Central memory CD8-positive, alpha-beta T cell (primary cell): Measurements from ENCODE around the gene LCN9.

ENCODE experiments used
- ATAC-seq: fragments of 150-1000 bp; cut with Tn5 transposase; replicated peaks from 2 replicates; pipeline ENCODE4 v1.10.0; 2022; ENCODE audit warnings: mild to moderate bottlenecking, moderate FRiP score, moderate number of reproducible peaks; ENCODE audit not compliant: poor library complexity, severe bottlenecking; ENCODE audit errors: extremely low read depth
- DNase-seq, 2 donors: peaks; one replicate each; pipeline ENCODE4 v3.0.0; 2021; ENCODE audit warnings: low spot score in 2 of 2
- H3K27ac Mint-ChIP-seq: one replicate; pipeline ENCODE4 v1.8.0; 2022; ENCODE audit warnings: low read depth, mild to moderate bottlenecking, moderate library complexity, mixed read lengths
- H3K27me3 Mint-ChIP-seq: one replicate; pipeline ENCODE4 v1.8.0; 2022; ENCODE audit warnings: mixed read lengths
- H3K36me3 Mint-ChIP-seq: one replicate; pipeline ENCODE4 v1.8.0; 2022; ENCODE audit warnings: mild to moderate bottlenecking, moderate library complexity, mixed read lengths; ENCODE audit not compliant: insufficient read depth
- H3K4me1 Mint-ChIP-seq: one replicate; pipeline ENCODE4 v1.8.0; 2022; ENCODE audit warnings: mixed read lengths
- H3K4me3 Mint-ChIP-seq: one replicate; pipeline ENCODE4 v1.8.0; 2022; ENCODE audit warnings: mild to moderate bottlenecking, moderate library complexity, mixed read lengths
- H3K9me3 Mint-ChIP-seq: one replicate; pipeline ENCODE4 v1.8.0; 2022; ENCODE audit warnings: mixed read lengths

The LCN9 gene

DNA sequence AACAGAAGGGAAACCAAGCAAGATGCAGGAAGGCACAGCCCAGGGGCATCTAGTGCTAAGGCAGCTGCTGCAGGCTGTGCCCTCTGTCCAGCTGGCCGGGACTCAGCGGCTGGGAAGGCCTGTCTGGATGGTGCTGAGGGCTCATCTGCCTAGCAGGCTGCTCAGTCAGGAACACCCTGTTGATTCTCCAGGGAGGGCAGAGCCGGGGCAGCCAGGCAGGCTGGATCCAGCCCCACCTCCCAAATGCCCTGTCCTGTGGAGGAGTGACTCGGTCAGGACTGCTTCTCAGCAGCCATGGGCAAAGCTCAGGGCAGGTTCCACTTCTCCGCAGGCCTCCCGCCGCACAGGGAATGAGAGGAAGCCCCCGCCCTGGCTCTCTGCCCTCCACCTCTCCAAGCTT lies 7.8 kb upstream of the LCN9 start:
- H3K9me3 Mint-ChIP-seq = peaks cover 3% of the 10 kb centered on the region
- no peak overlapping the region for H3K4me3 Mint-ChIP-seq
- DNase-seq = no peak
- H3K27ac Mint-ChIP-seq = no peak overlapping the region
- ATAC-seq = no peak
- no peaks in the 10 kb centered on the region for H3K36me3 Mint-ChIP-seq
- peaks cover 36% of the 10 kb centered on the region for H3K27me3 Mint-ChIP-seq
- H3K4me1 Mint-ChIP-seq = no peaks in the 10 kb centered on the region

- Mint-ChIP-seq H3K27me3 (peaks cover 36% of the 10 kb centered on the region), H3K4me3 (no peak overlapping the region), H3K4me1 (no peaks in the 10 kb centered on the region), H3K36me3 (no peaks in the 10 kb centered on the region), H3K9me3 (no peaks in the 10 kb centered on the region), H3K27ac (no peak overlapping the region)
- DNase-seq (no peak), ATAC-seq (no peak)
Observed at GRCh38 chr9:135657416-135657815, 5.7 kb upstream of the LCN9 start.

DNA sequence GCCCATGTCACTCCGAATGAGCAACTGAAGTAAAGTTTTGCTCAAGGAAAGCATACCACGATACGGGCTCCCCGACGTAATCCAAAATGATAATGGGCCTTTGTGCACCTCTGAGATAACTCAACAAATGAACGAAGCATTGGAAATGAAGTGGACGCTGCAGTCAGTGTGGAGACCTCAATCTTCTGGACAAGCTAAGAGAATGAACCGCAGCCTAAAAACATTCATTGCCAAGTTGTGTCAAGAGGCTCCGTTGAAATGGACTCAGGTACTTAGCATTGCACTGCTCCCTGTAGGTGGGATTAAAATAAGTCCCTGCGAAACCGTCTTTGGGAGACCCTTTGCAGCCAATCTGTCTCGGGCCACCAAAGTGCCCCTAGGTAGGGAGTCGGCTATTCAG lies 3.9 kb upstream of the LCN9 start:
- Mint-ChIP-seq H3K27ac (no peak overlapping the region), H3K4me3 (no peak overlapping the region), H3K4me1 (no peaks in the 10 kb centered on the region), H3K27me3 (peaks cover 21% of the 10 kb centered on the region), H3K9me3 (no peaks in the 10 kb centered on the region), H3K36me3 (no peaks in the 10 kb centered on the region)
- DNase-seq = no peak
- ATAC-seq = no peak

DNA sequence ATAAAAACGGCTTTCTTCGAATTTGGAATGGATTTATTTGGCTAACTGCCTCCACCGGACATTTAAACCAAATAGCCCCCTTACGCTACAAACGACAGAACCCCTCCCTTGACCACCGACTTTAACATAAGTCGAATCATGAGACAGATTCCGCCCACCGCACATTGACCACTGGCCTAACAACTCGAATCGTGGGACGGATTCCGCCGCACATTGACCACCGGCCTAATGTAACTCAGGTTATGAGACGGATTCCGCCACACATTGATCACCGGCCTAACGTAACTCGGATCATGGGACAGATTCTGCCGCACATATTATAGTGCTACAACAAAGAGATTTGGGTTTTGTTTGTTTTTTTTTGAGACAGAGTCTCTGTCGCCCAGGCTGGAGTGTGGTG lies 2.7 kb upstream of the LCN9 start:
- Mint-ChIP-seq H3K27ac (no peak overlapping the region), H3K9me3 (no peaks in the 10 kb centered on the region), H3K4me3 (no peak overlapping the region), H3K36me3 (no peaks in the 10 kb centered on the region), H3K4me1 (no peaks in the 10 kb centered on the region), H3K27me3 (peaks cover 9% of the 10 kb centered on the region)
- no peak for ATAC-seq
- DNase-seq = no peak

DNA sequence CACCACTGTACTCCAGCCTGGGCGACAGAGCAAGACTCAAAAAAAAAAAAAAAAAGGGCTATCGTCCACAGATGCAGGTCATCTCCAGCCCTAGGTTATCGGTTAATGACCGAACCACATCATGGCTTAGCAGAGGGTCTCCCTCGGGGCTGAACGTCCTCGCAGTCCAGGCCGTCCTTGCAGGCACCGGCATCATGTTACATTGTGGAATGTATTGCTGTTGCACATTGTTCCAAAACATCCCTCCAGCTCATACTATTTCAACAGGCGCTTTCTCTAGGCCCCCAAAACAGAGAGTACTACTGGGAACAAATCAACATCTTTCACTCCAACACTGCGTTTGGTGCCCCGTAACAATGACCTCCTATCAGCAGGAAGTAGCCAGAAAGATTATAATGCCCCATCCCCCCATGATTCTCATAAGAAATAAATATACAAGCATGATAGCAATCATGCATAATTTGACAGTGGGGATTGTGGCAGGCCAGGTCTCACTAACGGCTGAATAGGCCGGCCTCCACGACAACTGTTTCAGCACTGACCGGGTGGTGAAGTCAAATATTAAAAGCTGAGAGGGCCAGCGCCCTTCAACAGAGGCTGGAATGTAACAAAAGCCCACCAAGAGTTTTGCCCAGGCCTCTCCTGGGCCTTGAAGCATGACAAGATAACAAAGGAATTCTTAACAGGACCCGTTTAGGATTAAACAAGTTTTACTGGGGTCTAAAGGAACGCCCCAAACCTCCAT lies 1.1 kb upstream of the LCN9 start:
- peaks cover 10% of the 10 kb centered on the region for H3K27me3 Mint-ChIP-seq
- H3K27ac Mint-ChIP-seq = no peak overlapping the region
- no peaks in the 10 kb centered on the region for H3K9me3 Mint-ChIP-seq
- H3K36me3 Mint-ChIP-seq = peaks cover 2% of the 10 kb centered on the region
- no peaks in the 10 kb centered on the region for H3K4me1 Mint-ChIP-seq
- H3K4me3 Mint-ChIP-seq = no peak overlapping the region
- ATAC-seq (no peak), DNase-seq (no peak)

GRCh38 chr9:135663451-135663770 lies 302 bp downstream of the LCN9 start:
- DNase-seq (no peak), ATAC-seq (no peak)
- Mint-ChIP-seq H3K9me3 (no peaks in the 10 kb centered on the region), H3K27me3 (peaks cover 10% of the 10 kb centered on the region), H3K36me3 (peaks cover 2% of the 10 kb centered on the region), H3K27ac (no peak overlapping the region), H3K4me3 (no peak overlapping the region), H3K4me1 (no peaks in the 10 kb centered on the region)

DNA sequence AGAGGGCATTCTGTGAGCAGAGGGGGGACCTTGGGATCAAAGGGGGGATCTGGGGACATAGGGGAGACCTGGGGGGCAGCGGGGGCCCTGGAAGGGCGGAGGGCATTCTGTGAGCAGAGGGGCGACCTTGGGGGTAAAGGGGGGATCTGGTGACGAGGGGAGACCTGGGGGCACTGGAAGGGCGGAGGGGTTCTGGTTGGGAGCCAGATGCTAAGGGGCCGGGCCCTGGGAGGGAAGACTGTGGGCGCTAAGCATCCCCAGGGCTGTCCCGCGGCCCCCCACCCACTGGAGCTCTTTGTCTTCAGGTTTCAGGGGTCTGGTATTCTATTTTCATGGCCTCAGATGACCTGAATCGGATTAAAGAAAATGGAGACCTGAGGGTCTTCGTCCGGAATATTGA lies 748 bp downstream of the LCN9 start:
- H3K27ac Mint-ChIP-seq = no peak overlapping the region
- peaks cover 10% of the 10 kb centered on the region for H3K27me3 Mint-ChIP-seq
- ATAC-seq = no peak
- H3K4me3 Mint-ChIP-seq = no peak overlapping the region
- H3K4me1 Mint-ChIP-seq = no peaks in the 10 kb centered on the region
- no peak for DNase-seq
- peaks cover 2% of the 10 kb centered on the region for H3K36me3 Mint-ChIP-seq
- H3K9me3 Mint-ChIP-seq = no peaks in the 10 kb centered on the region

GRCh38 chr9:135664266-135664665 lies 1.2 kb downstream of the LCN9 start:
- peaks cover 2% of the 10 kb centered on the region for H3K36me3 Mint-ChIP-seq
- DNase-seq = no peak
- ATAC-seq = no peak
- no peaks in the 10 kb centered on the region for H3K4me1 Mint-ChIP-seq
- no peaks in the 10 kb centered on the region for H3K9me3 Mint-ChIP-seq
- H3K4me3 Mint-ChIP-seq = no peak overlapping the region
- no peak overlapping the region for H3K27ac Mint-ChIP-seq
- H3K27me3 Mint-ChIP-seq = peaks cover 10% of the 10 kb centered on the region

DNA sequence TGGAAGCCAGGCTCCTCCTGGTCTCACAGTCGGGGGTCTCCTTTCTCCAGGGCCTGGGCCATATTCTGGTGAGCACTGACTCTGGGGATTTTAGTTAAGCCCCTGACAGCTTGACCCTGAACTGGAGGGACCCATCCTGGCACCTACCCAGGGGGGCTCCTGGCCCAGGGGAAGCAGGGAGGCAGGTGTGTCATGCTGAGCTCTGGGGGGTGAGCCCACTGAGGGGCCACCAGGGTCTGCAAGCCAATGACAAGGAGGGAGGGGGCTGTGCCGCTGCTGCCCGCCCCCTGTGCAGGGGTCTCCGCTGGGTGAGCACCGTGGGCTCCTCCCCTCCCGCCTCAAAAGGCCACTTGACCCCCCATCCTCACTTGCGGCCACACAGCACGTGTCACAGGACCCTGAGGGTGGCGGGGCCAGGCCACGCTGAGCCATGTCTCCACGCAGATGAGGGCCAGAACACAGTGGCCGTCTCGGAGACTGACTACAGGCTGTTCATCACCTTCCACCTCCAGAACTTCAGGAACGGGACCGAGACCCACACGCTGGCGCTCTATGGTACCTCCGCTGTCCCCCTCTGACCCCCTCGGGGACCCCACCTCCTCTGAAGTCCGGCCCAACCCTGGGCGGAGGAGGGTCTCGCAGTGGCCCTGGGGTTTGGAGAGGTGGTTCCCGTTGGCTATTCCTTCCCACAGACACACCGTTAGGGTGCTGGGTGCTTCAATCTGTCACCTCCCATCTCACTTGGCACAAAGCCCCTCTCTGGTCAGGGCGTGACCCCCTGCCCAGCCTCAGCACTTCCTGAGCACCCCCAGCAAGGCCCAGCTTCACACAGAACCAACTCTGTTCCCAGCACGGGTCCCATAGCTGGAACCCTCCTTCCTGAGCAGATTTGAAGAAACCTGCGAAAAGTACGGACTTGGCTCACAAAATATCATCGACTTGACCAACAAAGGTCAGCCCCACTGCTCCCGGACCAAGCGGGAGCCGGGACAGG lies 2.0 kb downstream of the LCN9 start:
- Mint-ChIP-seq H3K4me1 (no peaks in the 10 kb centered on the region), H3K27ac (no peak overlapping the region), H3K36me3 (peaks cover 2% of the 10 kb centered on the region), H3K9me3 (no peaks in the 10 kb centered on the region), H3K4me3 (no peak overlapping the region), H3K27me3 (peaks cover 10% of the 10 kb centered on the region)
- ATAC-seq (no peak), DNase-seq (no peak)

DNA sequence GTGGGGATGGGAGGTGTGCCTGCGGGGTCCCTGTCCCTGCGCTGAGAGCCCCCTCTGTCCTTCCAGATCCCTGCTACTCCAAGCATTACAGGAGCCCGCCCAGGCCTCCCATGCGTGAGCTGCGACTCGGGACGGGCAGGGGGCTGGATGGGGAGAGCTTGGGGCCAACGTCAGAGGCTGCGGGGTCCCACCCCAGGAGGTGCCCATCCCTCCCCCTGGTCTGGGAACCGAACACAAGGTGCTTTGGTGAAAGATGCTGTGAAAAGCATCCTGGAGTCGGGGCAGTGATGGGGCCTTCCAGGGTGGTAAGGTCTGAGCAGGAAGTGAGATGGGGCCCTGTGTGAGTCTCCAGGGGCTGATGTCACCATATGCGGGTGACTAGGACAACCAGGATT lies 2.7 kb downstream of the LCN9 start:
- Mint-ChIP-seq H3K4me3 (no peak overlapping the region), H3K9me3 (no peaks in the 10 kb centered on the region), H3K36me3 (peaks cover 2% of the 10 kb centered on the region), H3K27ac (no peak overlapping the region), H3K27me3 (peaks cover 10% of the 10 kb centered on the region), H3K4me1 (no peaks in the 10 kb centered on the region)
- ATAC-seq = no peak
- no peak for DNase-seq

DNA sequence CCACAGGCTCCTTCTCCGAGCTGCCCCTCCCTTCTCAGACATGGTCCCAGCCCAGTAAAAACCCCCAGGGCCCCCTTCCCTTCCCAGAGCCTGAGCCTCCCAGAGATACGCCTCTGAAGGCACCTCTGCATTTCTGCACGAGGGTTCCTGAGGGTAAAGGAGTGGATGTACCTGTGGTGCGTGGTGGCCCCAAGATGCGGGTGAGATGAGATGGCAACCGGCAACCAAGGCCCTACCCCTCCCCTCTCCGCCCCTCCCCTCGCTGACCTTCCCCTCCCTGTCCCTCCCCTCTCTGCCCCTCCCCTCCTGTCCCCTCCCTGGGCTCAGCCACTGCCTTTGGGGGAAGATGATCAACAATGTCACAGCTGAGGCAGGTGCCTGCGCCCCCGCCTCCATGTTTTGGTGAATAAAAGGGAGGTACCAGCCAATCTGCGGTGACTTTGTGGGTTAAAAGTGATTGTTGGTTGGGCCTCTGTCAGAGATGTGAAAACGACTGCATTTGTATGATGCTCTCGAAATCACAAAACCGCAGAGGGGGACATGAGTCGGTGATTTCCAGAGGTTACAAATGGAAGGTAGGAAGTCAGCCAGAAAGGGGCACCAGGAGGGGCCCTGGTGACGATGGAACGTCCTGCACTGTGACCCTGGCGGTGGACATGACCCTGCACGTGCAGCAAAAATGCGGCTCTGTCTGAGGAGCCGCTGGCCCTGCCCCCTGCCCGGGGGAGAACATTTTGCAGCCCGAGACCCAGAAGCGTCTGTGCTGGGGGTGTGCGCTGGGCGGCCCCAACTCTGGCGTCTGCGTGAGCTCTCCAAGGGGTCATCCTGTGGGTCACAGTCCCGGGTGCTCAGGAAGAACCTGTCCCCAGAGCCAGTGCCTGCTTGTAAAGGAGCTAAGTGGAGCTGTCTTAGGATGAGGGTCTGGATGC lies 3.7 kb downstream of the LCN9 start:
- DNase-seq = no peak
- Mint-ChIP-seq H3K4me1 (no peaks in the 10 kb centered on the region), H3K36me3 (peaks cover 2% of the 10 kb centered on the region), H3K9me3 (no peaks in the 10 kb centered on the region), H3K27ac (no peak overlapping the region), H3K27me3 (peaks cover 11% of the 10 kb centered on the region), H3K4me3 (no peak overlapping the region)
- ATAC-seq = no peak

GRCh38 chr9:135667463-135668001 lies 4.4 kb downstream of the LCN9 start:
- no peak overlapping the region for H3K27ac Mint-ChIP-seq
- H3K9me3 Mint-ChIP-seq = no peaks in the 10 kb centered on the region
- no peak for ATAC-seq
- no peaks in the 10 kb centered on the region for H3K4me1 Mint-ChIP-seq
- H3K27me3 Mint-ChIP-seq = peaks cover 19% of the 10 kb centered on the region
- DNase-seq = no peak
- H3K4me3 Mint-ChIP-seq = no peak overlapping the region
- peaks cover 2% of the 10 kb centered on the region for H3K36me3 Mint-ChIP-seq
